Right ventricle myocardium superior (tissue), 1 donor: ENCODE measurements around the gene CFAP74. TPM values are rescaled to one million over a fixed set of nuclear protein-coding genes. Genes with fewer than 3 reads are reported as not detected.

Experiments
- ATAC-seq: fragments of 200-7000 bp; cut with Tn5 transposase; one replicate; pipeline ENCODE4 v1.9.1; 2020; ENCODE audit warnings: mild to moderate bottlenecking; ENCODE audit not compliant: poor library complexity
- DNase-seq: peaks from one replicate; pipeline ENCODE4 v3.0.0-alpha.2; 2020
- intact Hi-C: fragments of 100-400 bp; cut with DNase I; formaldehyde crosslinking; loops from one replicate; pipeline ENCODE4 v1.11.2; 2022
- total RNA-seq: library from RNA; stranded (reverse); fragmentation: NEBNext Ultra II Directional; extraction: Animal tissue kit (Norgen Biotek cat#: 25700); gene quantifications from one replicate; pipeline ENCODE4 v1.2.1, GENCODE V29; 2021
- donor health status: DM: no; HTN: yes; CAD: no; lungs with severe emphysema.

Gene CFAP74
- total RNA-seq, 1 donor from 2014 or later: not detected

DNA sequence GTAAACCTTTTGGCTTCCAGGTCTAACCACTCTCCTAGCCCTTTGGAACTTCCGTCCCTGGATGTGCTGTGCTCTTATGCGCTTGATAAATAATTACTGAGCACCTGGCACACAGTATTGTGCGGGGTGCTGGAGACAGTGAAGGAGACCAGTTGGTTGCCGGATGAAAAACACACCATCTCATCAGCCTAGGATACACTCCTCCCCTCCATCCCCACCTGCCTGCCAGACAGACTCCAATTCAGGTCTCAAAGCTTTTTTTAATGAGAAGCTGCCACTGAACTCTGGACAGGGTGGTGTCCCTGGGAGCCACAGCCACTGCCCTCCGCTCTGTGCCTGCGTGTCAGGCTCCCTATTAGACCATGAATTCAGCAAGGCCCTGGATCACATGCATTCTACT lies 121.9 kb downstream of the CFAP74 start:
- intact Hi-C loops: no loop called here
- no peak for DNase-seq
- peak; percentile 31 for ATAC-seq

DNA sequence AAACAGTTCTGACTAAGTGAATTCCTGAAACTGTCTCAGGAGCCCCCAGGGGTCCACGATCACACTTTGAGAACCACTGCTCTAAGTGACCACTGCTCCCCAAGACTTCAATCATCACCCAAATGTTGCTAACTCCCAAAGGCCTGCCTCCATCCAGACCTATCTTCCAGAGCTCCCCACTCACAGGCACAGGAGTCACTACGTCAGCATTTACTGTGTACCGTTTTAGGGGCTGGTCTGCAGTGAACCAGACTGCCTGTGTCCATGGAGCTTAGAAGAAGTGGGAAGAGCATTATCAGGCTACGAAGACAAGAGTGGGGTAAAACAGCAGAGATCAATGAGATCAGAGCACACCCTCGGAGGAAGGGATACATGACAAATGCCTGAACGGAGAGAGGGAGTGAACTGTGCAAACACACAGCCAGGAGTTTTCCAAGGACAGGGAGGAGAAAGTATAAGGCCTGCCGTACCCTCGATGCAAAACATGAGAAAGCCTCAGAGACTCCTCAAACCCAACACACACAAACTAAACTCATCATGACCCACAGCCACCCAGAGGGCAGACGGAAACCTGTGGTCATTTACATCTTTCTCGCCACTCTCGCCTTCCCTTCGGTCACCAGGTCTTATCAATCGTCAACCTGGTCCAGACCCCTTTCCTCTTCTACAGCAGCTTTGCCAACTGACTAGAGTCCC lies 122.8 kb downstream of the CFAP74 start:
- intact Hi-C loops: no loop called here
- ATAC-seq: peak; percentile 14
- DNase-seq: no peak

DNA sequence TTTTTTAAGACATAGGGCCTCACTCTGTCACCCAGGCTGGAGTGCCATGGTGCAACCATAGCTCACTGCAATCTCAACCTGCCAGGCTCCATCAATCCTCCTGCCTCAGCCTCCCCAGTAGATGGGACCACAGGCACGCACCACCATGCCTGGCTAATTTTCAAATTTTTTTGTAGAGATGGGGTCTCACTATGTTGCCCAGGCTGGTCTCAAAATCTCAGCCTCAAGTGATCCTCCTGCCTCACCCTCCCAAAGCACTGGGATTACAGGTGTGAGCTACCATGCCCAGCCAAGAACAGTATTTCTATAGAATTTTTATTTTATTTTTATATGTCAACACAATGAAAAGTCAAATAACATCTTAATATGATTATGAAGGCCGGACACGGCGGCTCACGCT lies 123.6 kb downstream of the CFAP74 start:
- no peak for ATAC-seq
- DNase-seq: no peak
- intact Hi-C loops: no loop called here

DNA sequence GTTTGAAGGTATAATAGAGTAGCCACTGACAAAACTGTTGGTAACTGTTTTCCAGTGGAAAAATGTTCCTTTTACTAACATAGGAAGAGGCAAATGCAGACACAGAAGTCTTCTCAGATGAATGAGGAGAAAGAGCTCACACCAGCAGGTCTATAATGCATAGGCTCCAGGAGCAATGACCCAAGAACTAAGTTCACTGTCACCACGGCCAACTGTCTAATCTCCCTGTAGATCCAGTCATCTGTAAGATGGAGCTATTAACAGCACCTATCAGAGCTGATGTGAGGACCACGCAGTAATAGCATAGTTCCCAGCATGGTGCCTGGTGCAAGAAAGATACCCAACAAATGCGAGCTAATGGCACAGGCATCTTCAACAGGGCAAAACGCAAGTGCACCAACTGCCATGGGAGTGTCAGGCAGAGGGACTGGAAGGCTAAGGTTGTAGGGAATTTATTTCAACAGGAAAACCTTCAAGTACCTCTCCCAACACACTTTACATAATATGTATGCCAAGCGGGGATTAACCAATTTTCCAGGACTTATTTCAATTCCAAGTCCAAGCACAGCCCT lies 125.6 kb downstream of the CFAP74 start:
- ATAC-seq (no peak), DNase-seq (no peak)
- intact Hi-C loops: no loop called here

DNA sequence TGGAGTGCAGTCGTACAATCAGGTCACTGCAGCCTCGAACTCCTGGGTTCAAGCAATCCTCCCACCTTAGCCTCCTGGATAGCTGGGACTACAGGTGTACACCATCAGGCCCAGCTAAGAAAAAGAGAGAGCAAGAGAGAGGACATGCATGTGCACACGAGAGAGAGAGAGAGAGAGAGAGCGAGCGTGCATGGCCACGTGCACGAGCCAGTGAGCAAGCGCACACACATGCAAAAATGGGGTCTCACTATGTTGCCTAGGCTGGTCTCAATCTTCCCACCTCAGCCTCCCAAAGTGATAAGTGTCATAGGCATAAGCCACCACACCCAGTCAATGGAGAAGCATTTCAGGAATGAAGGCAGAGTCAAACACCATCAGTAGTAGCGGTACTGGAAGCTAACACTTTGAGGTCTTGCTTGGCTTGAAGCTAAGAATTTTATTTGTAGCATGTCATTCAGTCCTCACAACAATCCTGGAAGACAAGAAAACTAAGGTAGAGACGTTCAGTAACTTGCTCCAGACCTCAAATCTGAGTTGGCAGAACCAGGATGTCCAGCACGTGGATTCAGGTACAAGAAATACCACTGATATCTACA lies 127.2 kb downstream of the CFAP74 start:
- DNase-seq: no peak
- intact Hi-C loops: no loop called here
- ATAC-seq: no peak

DNA sequence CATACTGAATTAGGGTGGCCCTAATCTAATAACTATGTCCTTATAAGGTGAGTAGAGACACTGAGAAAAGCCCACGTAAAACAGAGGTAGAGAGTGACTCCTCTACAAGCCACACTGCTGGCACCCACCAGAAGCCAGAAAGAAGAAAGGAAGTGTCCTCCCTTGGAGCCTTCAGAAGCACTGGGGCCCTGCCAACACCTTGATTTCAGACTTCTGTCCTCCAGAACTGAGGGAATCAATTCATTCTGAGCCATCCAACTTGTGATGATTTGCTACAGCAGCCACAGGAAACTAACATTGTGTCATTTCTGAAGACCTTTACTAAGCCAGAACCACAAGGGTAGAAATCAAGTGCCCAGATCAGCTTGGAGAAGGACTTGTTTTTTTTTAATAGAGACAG lies 127.7 kb downstream of the CFAP74 start:
- DNase-seq (no peak), ATAC-seq (no peak)
- intact Hi-C loops: no loop called here

DNA sequence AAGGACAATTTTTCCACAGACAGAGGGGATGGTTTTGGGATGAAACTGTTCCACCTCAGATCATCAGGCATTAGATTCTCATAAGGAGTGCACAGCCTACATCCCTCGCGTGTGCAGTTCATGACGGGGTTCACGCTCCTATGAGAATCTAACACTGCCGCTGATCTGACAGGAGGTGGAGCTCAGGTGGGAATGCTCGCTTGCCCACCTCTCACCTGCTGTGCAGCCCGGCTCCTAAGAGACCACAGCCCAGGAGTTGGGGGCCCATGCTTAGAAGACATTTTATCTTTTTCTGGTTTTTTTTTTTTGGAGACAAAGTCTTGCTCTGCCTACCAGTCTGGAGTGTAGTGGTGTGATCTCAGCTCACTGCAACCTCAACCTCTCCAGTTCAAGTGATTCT lies 128.7 kb downstream of the CFAP74 start:
- no peak for ATAC-seq
- intact Hi-C loops: no loop called here

DNA sequence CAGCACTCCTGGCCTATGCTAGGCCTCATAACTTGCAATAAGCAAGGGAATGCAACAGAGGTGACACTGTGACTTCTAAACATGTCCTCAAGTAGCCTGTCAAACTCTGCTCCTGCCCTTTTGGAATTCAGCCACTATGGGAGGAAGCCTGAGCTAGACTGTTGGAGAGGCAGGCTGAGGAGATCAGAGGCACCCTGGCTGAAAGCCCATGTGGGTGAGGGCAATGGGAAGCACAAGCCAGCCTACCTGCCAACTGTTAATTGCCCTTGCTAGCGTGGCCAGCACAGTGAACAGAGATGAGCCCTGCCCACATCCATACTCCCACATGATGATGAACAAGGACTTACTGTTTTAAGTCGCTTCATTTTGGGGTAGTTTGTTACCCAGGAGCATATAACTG lies 130.4 kb downstream of the CFAP74 start:
- ATAC-seq (peak; percentile 93), DNase-seq (peak; percentile 83)
- intact Hi-C loops: no loop called here

More for the DNA sequence above, 128.7 kb downstream of the CFAP74 start:
- no peak for DNase-seq

DNA sequence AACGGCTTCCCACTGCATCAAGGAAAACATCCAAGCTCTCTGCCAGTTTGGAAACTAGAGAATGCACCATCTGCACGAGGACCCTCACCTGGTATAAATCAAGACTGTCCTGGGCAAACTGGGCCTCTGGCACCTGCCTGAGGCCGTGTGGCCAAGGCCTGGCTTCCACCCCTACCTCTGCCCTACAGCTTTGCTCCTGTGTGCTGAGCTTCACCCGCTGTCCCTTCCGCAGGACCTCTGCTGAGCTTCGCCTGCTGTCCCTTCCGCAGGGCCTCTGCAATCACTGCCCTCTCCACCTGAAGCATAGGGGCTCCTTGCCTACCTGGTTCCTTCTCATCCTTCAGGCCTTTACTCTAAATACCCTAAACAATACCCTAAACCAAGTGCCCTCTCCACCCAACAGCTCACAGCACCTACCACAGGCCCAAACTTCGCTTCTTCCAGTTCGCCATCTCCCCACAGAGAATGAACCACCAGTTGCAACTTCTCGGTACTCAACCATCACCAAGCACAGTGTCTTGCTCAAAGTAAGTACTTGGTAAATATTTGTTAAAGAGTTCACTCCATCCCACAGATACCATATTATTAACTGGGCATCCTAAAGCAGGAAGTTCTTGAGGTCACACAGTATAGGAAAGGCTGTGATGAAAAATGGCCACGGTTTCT lies 131.1 kb downstream of the CFAP74 start:
- DNase-seq (no peak), ATAC-seq (no peak)
- intact Hi-C loops: no loop called here

Other genes starting within 250 kb of the CFAP74 start
- gene NADK, start 225.3 kb downstream of the CFAP74 start, total RNA-seq: 23.0 TPM
- 154 TPM for gene GNB1, start 112.7 kb downstream of the CFAP74 start, total RNA-seq
- gene CALML6, start 88.5 kb downstream of the CFAP74 start, total RNA-seq: not detected
- gene TMEM52, start 84.5 kb downstream of the CFAP74 start, total RNA-seq: 2.1 TPM
- 0.43 TPM for gene GABRD, start 15.6 kb upstream of the CFAP74 start, total RNA-seq
- gene PRKCZ, start 46.6 kb upstream of the CFAP74 start, total RNA-seq: 13.5 TPM
- 38.7 TPM for gene FAAP20, start 191.0 kb upstream of the CFAP74 start, total RNA-seq
- gene SKI, start 224.5 kb upstream of the CFAP74 start, total RNA-seq: 35.1 TPM